Ishikawa (cell line): ENCODE data around the gene MOXD1.

Experiments
- CEBPB ChIP-seq: IDR thresholded peaks from 2 replicates; pipeline ENCODE4 v1.6.1; 2012
- CREB1 ChIP-seq: IDR thresholded peaks from 2 replicates; pipeline ENCODE4 v1.6.1; 2012; ENCODE audit warnings: low read depth
- EGR1 ChIP-seq: IDR thresholded peaks from 2 replicates; pipeline ENCODE4 v1.6.1; 2012
- EP300 ChIP-seq: IDR thresholded peaks from 2 replicates; pipeline ENCODE4 v1.6.1; 2012; ENCODE audit warnings: borderline replicate concordance
- FOXM1 ChIP-seq: IDR thresholded peaks from 2 replicates; pipeline ENCODE4 v1.6.1; 2012; ENCODE audit warnings: low read depth, borderline replicate concordance
- MAX ChIP-seq: IDR thresholded peaks from 2 replicates; pipeline ENCODE4 v1.6.1; 2012
- NFIC ChIP-seq: IDR thresholded peaks from 2 replicates; pipeline ENCODE4 v1.6.1; 2012
- RAD21 ChIP-seq: IDR thresholded peaks from 2 replicates; pipeline ENCODE4 v1.6.1; 2012; ENCODE audit warnings: low read depth
- REST ChIP-seq: IDR thresholded peaks from 2 replicates; pipeline ENCODE4 v1.6.1; 2012; ENCODE audit warnings: low read depth, mild to moderate bottlenecking
- TAF1 ChIP-seq: IDR thresholded peaks from 2 replicates; pipeline ENCODE4 v1.6.1; 2012; ENCODE audit warnings: low read depth, mild to moderate bottlenecking
- TCF12 ChIP-seq: IDR thresholded peaks from 2 replicates; pipeline ENCODE4 v1.6.1; 2012; ENCODE audit warnings: low read depth
- TEAD4 ChIP-seq: IDR thresholded peaks from 2 replicates; pipeline ENCODE4 v1.6.1; 2012
- USF1 ChIP-seq: IDR thresholded peaks from 2 replicates; pipeline ENCODE4 v1.6.1; 2012
- YY1 ChIP-seq: IDR thresholded peaks from 2 replicates; pipeline ENCODE4 v1.6.1; 2012; ENCODE audit warnings: low read depth
- ZBTB7A ChIP-seq: IDR thresholded peaks from 2 replicates; pipeline ENCODE4 v1.6.1; 2012; ENCODE audit warnings: low read depth

The MOXD1 gene

GRCh38 chr6:132400883-132401617, at the start of gene MOXD1:
TSS of gene MOXD1 (minus strand) at chr6:132401475. CDS start at chr6:132401426, 49 bp downstream.
- TF ChIP-seq MAX (peak; percentile 19; the same call in 1 of the 2 replicates), ZBTB7A (peak; percentile 55; the same call in 1 of the 2 replicates), TAF1 (peak; percentile 55; the same call in 1 of the 2 replicates), NFIC (no peak)

- TF ChIP-seq TCF12: no peak
- TF ChIP-seq YY1: no peak
- TF ChIP-seq EP300: no peak
- TF ChIP-seq EGR1: no peak
- no peak for TF ChIP-seq FOXM1
- TF ChIP-seq CEBPB: no peak
- no peak for TF ChIP-seq USF1
- no peak for TF ChIP-seq ZBTB7A
- no peak for TF ChIP-seq NFIC
- no peak for TF ChIP-seq MAX
- TF ChIP-seq REST: no peak
- TF ChIP-seq RAD21: no peak
Measured at GRCh38 chr6:132446855-132447241, 45.6 kb upstream of the MOXD1 start.

GRCh38 chr6:132446141-132446854, 45.0 kb upstream of the MOXD1 start:
- TF ChIP-seq REST (no peak), CREB1 (no peak), MAX (no peak), RAD21 (no peak), EP300 (no peak), FOXM1 (no peak), NFIC (no peak), TAF1 (no peak), TEAD4 (no peak), USF1 (no peak), CEBPB (no peak), TCF12 (no peak), ZBTB7A (no peak), YY1 (no peak), EGR1 (no peak)

- TF ChIP-seq CREB1 (no peak), NFIC (no peak), MAX (no peak), REST (no peak), EP300 (no peak), RAD21 (no peak), FOXM1 (no peak), ZBTB7A (no peak), TAF1 (no peak), TEAD4 (no peak), EGR1 (no peak), TCF12 (no peak), USF1 (no peak), CEBPB (no peak), YY1 (no peak)
Measured at GRCh38 chr6:132445201-132445951, 44.1 kb upstream of the MOXD1 start.
